HG03558 (cell line): Measurements from ENCODE around the gene MRPL12.
"Not testable (repeated sequence)": the region's sequence is repeated elsewhere in the genome, so short reads cannot be mapped to it uniquely, and the experiment has no call there.

ENCODE experiments used
- ATAC-seq: cut with Tn5 transposase; IDR thresholded peaks from one replicate; pipeline ENCODE4 v1.9.1; 2021; ENCODE audit warnings: moderate number of reproducible peaks; ENCODE audit not compliant: unreplicated experiment; ENCODE audit errors: extremely low read depth

The MRPL12 gene

DNA sequence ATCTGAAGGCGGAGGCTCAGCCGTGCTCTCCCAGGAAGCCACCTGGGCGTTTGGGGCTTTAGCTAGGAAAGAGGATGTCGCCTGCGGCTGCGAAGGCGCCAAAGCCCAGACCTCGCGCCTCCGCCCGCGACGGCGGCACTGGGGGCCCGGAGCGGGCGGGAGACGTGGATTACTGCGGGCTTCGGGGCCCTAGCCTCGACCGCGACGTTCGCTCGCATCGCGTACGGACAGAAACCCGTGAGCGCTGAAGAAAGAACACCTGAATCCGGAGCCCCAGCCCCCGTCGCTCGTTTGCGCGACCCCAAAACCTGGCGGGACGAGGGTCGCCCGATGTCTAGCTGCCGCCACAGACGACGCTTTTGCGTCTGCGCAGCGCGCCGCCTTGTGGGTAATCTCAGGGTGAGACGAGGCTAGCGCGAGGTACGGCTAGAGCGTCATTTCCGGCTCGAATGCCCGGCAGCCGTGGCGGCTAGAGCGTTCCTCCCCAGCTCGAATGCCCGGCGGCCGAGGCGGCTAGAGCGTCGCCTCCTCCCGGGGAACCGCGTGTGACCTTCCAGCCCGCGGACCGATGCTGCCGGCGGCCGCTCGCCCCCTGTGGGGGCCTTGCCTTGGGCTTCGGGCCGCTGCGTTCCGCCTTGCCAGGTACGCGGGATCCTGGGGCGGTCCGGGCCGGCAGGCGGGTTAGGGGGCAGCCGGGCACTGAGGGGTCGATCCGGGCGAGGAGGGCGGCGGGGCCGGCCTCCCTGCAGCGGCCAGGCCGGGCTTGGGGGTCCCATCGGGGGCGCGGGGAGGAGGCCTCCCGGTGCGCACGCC lies at the start of gene MRPL12:
Gene MRPL12, plus strand, starts transcription at position 434 of the 813 bp plus-strand sequence. Its CDS starts 135 bp downstream, at position 569.
- ATAC-seq: peak; percentile 42

DNA sequence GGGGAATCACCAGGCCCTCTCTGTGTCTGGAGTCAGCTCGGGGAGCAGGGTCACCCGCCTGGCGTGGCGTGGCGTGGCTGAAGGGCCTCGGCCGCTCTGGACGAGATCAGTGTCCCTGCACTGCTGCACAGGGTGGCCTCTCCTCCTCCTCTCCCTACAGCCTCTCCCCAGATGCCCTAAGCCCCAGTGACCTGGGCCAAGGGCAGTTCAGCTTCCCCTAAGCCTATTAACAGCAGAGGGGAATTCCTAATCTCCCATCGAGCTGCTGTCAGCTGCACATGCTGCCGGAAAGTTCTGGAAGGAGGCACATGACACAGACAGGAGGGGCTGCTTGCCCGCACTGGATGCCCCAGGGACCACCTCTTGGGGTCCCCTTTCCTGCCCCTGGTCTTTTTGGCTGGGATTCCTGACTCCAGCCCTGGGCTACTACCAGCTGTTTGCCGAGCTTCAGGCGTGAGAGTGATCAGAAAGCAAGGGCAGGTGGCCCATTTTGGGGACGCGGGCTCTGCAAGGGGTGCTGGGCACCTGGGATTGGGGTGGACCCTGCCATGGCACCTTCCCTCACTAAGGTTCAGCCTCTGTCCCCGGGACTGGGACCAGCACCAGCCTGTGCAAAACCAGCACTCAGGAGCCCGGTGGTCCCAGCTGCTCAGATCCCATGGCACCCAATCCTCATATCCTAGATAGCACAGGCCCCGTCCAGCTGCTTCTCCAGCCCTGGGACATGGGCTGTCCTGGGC lies 47.6 kb upstream of the MRPL12 start:
- no peak for ATAC-seq

GRCh38 chr17:81656118-81656743 lies 46.9 kb upstream of the MRPL12 start, which contains the start of gene PDE6G:
PDE6G (minus strand) TSS chr17:81656542; CDS start chr17:81653305, 3,237 bp downstream.
- ATAC-seq: no peak

- ATAC-seq: no peak
These were observed 46.3 kb upstream of the MRPL12 start for GRCh38 chr17:81656835-81657234.

GRCh38 chr17:81659038-81659437 lies 44.1 kb upstream of the MRPL12 start:
- ATAC-seq: no peak

DNA sequence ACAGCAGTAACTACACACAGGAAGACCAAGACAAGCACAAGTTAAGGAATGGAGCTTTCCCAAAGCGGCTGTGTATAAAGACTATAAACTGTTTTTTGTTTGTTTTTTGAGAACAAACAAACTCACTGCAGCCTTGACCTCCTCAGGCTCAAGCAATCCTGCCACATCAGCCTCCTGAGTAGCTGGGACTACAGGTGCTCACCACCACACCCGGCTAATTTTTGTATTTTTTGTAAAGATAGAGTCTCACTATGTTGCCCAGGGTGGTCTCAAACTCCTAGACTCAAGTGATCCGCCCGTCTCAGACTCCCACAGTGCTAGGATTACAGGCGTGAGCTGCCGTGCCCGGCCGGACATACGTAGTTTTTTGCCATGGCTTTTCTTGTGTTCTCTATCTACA lies 42.7 kb upstream of the MRPL12 start:
- no peak for ATAC-seq

DNA sequence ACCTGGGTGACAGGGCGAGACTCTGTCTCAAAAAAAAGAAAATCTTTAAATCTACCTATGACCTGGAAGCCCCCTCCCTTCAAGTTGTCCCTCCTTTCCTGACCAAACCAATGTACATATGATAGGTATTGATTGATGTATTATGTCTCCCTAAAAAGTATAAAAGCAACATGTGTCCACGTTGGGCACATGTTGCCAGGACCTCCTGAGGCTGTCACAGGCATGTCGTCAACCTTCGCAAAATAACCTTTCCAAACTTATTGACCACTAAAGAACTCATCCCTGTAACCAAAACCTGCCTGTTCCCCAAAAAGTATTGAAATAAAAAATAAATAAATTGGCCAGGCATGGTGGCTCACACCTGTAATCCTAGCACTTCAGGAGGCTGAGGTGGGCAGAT lies 41.2 kb upstream of the MRPL12 start:
- no peak for ATAC-seq

- no peak for ATAC-seq
These were observed 39.1 kb upstream of the MRPL12 start for GRCh38 chr17:81664051-81664470.

DNA sequence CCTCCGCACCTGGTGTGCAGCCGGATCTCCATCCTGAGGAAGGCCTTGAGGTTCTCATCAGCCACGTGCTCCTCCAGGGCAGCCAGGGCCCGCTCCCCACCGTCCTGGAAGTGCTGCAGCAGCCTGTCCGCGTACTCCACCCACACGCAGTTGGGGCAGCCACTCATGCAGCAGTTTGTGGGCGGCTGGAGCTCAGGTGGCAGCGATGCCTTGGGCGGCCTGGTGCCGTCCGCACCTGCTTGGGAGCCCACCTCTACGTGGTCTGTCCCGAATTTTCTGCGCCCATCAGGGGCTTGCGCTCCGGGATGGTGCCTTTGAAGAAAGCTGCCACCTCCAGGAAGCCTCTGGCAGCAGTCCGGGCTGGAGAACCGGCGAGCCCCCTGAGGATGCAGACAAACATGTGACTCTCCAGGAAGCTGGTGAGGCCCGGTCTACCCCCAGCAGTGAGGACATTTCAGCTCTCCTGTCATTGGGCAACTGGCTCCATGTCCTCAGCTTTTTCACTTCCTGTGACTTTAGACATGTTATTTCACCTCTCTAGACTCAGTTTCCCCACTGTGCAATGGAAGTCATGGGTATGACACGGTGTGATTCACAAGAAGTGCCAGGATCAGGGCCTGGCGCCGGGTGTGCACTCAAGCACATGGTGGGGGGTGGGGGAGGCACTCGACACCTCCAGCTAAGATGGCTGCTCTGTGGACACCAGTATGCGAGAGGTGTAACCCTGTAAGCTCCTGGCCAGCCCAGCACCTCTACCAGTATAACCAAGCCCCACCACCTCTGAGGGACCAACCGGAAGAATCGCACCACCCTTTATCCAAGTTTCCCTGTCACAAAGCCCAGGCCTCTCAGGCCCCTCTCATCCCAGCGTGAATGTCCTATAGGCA lies 37.7 kb upstream of the MRPL12 start:
- no peak for ATAC-seq

GRCh38 chr17:81666092-81666341 lies 37.1 kb upstream of the MRPL12 start:
- ATAC-seq: no peak

DNA sequence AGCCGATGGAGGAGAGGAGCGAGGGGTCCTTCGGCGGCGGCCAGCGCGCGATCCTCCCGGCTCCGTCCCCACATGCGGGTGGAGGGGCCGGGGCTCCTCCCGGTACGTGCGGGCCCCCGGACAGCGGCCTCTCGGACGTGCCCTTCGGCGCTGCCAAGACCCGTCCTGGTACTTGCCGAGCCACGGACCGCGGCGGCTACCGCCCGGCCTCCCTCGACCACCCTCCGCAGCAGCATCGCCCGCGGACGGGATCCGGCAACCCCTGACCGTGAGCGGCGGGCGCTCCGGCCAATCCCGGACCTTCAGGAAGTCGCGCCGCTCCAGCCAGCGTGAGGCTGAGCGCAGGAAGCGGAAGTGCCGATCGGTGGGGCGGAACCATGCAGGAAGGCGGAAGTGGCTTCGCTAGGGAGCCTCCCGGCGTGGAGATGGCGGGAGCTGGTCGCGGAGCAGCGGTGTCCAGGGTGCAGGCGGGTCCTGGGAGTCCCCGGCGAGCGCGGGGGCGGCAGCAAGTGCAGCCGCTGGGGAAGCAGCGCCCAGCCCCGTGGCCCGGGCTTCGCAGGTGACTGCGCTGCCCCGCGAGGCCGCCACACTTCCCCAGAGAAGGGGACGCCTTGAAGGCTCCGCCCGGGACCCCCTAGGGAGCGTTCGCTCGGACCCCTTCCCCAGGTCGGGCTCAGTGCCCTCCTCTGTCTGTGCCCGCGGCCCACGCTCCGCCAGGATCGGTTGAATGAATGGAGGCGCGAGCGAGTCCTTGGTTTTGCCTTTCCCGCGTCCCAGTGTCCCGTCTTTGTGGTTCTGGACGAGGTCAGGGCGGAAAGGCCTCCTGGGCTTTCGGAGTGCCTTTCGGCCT lies 36.6 kb upstream of the MRPL12 start, which contains the start of the genes CCDC137 and OXLD1:
Gene CCDC137, plus strand, starts transcription at position 396 of the 850 bp plus-strand sequence. Its CDS starts 30 bp downstream, at position 426.
Gene OXLD1, minus strand, starts transcription at position 264 of the 850 bp plus-strand sequence. Its CDS starts 28 bp downstream, at position 236.
- peak; percentile 82 for ATAC-seq

DNA sequence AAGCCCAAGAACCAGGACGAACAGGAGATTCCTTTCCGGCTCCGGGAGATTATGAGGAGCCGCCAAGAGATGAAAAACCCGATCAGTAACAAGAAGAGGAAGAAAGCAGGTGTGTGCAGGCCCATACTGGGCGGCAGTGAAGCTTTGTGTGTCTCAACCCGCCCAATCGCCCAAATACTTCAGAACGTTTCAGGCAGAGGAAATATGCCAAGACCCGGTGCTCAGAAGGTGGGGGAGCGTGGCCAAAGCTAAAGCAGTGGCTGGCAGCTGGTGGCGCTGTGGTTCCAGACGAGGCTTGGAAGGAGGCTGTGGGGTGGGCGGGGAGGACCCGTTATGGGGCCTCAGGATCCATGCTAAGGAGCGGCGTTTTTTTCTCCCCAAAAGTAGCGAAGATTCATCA lies 35.4 kb upstream of the MRPL12 start:
- no peak for ATAC-seq

- ATAC-seq: no peak
These were observed 30.7 kb upstream of the MRPL12 start for GRCh38 chr17:81672504-81672903.

- ATAC-seq: no peak
These were observed 30.2 kb upstream of the MRPL12 start for GRCh38 chr17:81672954-81673353.

DNA sequence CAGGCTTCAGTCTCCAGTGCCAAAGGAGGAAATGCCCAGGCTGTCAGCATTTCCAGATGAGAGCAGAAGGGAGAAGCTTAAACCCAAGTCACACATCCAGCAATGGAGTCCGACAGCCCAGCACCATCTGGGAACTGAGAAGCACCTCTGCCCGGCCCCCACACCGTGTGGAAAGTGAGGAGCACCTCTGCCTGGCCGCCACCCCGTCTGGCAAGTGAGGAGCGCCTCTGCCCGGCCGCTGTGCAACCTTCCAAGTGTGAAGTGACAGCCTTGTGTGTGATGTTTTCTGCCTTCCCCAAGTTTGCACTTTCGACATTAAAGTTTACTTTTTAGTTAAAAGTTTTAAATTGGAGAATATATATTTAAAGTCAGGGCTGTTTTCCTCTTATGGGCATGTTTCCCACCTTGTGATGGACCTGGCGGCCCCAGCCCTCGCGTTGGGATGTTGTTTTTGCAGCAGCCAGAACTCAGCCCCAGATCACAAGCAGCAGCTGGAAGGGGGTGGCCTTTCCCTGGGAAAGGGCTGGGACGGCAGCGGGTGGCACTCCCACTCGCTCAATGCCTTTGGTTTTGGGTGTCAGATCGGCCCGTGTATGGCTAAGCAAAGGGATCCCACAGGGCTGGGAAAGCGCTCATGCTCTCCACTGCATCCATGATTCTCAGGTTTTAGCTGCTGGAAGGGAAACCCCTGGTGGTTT lies 29.5 kb upstream of the MRPL12 start:
- no peak for ATAC-seq

DNA sequence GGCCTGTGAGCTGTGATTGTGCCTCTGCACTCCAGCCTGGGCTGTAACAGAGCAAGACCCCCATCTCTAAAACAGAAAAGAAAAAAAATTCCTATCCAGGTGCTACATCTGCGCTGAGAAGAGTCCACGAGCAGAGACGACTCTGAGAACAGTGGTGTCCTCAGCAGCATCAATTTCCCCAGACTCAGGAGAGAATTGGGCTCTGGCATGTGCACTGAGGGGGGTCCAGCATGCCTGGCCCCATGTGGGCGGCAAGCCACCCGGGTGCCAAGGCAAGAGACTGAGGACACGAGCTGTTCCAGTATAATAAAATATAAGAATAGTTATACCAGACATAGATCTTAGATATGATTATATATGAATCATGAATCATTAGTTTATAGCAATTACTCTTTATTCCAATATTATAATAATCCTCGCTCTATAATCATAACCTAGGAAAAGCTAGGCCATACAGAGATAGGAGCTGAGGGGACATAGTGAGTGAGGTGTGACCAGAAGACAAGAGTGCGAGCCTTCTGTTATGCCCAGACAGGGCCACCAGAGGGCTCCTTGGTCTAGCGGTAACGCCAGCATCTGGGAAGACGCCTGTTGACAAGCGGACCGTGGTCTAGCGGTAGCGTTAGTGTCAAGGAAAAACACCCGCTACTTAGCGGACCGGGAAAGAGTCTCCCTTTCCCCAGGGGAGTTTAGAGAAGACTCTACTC lies 27.5 kb upstream of the MRPL12 start:
- ATAC-seq: not testable (repeated sequence)

DNA sequence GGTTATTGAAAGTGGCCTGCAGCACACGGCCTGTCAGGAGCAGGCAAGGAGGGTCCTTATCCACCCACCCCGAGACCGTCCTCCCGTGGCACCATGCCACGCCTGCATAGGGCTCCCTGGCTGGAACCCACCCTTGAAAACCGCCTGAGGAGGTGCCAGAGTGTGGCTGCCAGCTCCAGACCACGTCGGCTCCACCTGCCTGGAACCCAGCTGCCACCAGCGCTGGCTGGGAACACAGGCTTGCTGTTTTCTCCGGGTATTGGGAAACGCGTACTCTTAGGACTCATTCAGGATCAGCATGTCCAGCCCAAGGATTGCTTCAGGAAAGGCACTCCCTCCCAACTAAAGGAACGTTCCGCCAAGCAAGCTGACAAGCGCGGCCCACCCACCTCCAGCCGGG lies 26.3 kb upstream of the MRPL12 start:
- ATAC-seq: no peak

DNA sequence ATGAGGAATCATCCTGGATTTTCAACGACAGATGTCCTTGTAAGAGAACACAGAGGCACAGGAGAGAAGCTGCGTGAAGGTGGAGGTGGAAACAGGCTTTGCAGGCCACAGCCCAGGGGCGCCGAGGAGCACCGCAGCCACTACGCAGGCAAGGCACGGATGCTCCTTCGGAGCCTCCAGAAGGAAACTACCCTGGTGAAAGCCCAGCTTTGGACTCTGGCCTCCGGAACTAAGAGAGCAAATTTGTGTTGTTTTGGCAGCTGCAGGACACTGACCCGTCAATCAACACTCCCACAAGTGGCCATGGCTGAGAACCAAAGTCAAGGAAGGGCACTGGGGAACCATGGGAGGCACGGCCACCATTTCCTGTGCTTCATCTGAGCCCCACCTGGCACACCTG lies 23.0 kb upstream of the MRPL12 start:
- no peak for ATAC-seq
